GM12865 (cell line): ENCODE measurements around the gene RHOH.
"Not testable (repeated sequence)": the region's sequence is repeated elsewhere in the genome, so short reads cannot be mapped to it uniquely, and the experiment has no call there.

Experiments used
- DNase-seq: peaks from one replicate; pipeline ENCODE4 v3.0.0; 2010; ENCODE audit warnings: low read depth
- H3K4me3 ChIP-seq: 2 replicates; pipeline ENCODE4 v1.5.1; 2011; ENCODE audit warnings: mild to moderate bottlenecking, low read depth, low read length, control low read depth
- CTCF ChIP-seq: IDR thresholded peaks from 2 replicates; pipeline ENCODE4 v1.5.1; 2011; ENCODE audit warnings: low read length, control low read depth, low read depth, inconsistent platforms; ENCODE audit not compliant: insufficient read depth; ENCODE audit errors: missing control alignments

Gene RHOH, protein sequence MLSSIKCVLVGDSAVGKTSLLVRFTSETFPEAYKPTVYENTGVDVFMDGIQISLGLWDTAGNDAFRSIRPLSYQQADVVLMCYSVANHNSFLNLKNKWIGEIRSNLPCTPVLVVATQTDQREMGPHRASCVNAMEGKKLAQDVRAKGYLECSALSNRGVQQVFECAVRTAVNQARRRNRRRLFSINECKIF

DNA sequence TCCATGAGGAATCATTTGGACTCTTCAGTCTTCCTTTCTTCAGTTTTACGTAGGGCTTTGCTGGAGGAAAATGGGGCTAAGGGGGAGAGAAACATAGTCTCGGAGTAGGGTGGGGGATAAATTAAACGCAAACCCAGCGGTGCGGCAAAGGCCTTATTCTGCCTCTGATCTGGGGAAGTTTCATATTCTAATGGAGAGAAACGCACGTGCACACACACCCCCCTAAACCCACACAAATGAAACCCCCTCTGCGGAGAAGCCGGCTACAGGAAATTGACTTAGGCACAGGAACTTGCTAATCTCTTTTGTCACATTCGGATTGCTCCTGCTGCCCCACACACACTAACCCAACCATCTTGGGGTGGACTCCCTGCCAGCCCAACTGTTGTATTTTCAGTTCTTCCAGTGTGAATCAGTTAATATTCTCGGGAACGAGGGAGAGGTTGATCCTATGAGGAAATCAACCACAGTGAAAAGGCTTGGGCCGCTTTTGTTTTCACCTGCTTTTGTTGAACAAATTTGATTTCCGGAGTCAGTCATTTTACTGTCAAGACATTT is at the start of gene RHOH:
RHOH (plus strand) TSS at position 308 of the 558 bp plus-strand sequence. CDS start 46,356 bp downstream, outside the sequence.
- no peak for TF ChIP-seq CTCF
- peak; percentile 95 for DNase-seq
- peak within 1 kb of the TSS; percentile 87 for H3K4me3 ChIP-seq

DNA sequence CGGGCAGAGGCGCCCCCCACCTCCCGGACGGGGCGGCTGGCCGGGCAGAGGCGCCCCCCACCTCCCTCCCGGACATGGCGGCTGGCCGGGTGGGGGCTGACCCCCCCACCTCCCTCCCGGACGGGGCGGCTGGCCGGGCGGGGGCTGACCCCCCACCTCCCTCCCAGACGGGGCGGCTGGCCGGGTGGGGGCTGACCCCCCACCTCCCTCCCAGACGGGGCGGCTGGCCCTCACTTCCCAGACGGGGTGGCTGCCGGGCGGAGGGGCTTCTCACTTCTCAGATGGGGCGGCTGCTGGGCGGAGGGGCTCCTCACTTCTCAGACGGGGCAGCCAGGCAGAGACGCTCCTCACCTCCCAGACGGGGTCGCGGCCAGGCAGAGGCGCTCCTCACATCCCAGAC is 49.3 kb upstream of the RHOH start:
- not testable (repeated sequence) for DNase-seq

DNA sequence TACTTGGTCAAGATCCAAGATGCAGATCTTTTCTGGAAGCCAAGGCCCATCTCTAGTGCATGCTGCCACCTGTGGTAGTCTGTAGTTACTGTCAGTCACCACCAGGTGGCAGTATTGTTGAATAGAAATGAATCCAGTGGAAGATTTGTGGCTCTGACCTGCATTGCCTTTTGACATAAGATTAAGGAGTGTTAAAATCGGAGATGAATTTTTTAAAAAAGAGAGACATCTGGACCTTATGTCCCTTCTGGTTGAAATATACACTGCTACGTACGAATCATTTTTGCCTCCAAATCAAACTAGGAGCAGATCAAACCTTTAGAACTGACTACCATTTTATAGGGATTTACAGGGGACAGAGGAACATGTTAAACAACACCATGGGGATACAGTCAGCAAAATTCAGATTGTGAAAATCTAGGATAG is 46.9 kb upstream of the RHOH start:
- TF ChIP-seq CTCF, result peak; percentile 73
- DNase-seq, result peak; percentile 91

More for the DNA sequence above, 49.3 kb upstream of the RHOH start:
- not testable (repeated sequence) for H3K4me3 ChIP-seq

GRCh38 chr4:40150932-40151331 is 45.9 kb upstream of the RHOH start:
- no peak for TF ChIP-seq CTCF
- no peak overlapping the region for H3K4me3 ChIP-seq
- DNase-seq, result no peak

More for the DNA sequence above, 46.9 kb upstream of the RHOH start:
- H3K4me3 ChIP-seq, result no peak overlapping the region

DNA sequence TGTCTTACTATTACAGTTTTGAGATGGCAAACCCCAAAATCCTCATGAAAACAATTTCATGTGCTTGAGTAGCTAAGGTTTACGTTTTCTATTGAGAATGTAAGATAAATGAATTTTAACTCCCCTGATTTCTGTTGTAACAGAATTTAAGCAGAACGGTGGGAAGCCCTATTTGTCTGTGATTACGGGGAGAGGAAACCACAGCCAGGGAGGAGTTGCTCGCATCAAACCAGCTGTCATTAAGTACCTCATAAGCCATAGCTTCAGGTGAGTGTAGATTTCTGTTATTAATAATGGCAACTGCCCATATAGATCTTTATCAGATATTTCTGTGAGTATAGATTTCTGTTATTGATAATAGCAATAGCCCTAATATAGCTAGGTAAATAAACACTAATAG is 44.2 kb upstream of the RHOH start:
- DNase-seq, result peak; percentile 19
- no peak for TF ChIP-seq CTCF
- H3K4me3 ChIP-seq, result no peak overlapping the region

- TF ChIP-seq CTCF, result no peak
- no peak overlapping the region for H3K4me3 ChIP-seq
- no peak for DNase-seq
These were observed 39.4 kb upstream of the RHOH start for GRCh38 chr4:40157436-40157835.

DNA sequence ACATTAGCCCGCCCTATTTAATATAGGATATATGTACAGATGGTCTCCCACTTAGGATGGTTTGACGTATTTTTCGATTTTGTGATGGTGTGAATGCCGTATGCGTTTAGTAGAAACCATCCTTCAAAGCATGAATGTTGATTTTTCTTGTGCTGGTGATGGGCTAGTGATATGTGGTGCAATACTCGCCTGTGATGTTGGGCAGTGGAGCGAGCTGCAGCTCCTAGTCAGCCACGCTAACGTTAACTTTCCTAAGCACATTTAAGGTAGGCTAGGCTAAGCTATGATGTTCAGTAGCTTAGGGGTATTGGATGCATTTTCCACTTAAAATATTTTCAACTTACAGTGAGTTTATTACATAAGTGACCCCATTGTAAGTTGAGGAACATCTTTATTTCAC is 36.6 kb upstream of the RHOH start:
- DNase-seq, result no peak
- TF ChIP-seq CTCF, result no peak
- H3K4me3 ChIP-seq, result no peak overlapping the region
